ENCODE results near the gene GPR42.

Gene GPR42

DNA sequence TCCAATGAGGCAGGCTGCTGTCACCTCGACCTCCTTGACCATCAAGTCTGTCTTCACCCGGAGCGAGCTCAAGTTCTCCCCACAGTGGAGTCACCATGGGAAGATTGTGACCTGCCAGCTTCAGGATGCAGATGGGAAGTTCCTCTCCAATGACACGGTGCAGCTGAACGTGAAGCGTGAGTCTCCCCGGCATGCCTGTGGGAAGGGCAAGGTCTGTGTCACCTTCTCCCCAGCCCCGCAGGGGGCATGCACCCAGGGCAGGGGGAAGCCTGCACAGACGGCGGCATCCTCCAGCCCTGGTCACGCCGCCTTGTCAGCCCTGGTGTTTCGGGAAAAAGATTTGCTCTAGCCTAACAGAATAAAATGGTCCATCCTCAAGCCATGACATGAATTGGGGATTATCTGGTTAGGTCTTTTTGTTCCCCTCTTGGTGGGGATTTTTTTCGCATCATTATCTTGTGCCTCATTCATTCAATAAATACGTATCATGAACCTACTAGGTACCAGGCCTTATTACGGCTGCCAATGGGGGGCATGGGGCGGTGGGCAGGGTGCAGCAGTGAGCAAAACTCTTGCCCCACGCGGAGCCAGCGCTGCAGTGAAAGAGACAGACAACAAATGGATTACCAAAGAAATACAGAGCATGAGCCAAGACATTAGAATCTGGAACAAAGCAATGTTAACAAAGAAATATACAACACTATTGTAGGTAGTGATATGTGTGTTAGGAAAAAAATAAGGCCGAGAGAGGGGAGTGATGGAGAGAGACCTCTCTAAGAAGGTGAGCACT lies 34.5 kb upstream of the GPR42 start:
- Histone ChIP-seq H3K9me3 (ENCODE audit: control insufficient read depth, low read length) (no peaks in the 10 kb centered on the region), H3K4me1 (ENCODE audit: control insufficient read depth, insufficient read depth, low read length, poor library complexity, severe bottlenecking) (no peaks in the 10 kb centered on the region), H3K36me3 (ENCODE audit: control insufficient read depth, insufficient read depth, low read length) (no peaks in the 10 kb centered on the region), H3K4me3 (ENCODE audit: extremely low read depth, insufficient read depth, low read length, poor library complexity, severe bottlenecking) (no peak overlapping the region), H3K27ac (ENCODE audit: low read depth, low read length, severe bottlenecking) (no peak overlapping the region)
- 92 to 93% methylated on average over 19 of the region's 21 CpGs for WGBS, 2 experiments (ENCODE audit: insufficient coverage in 2 of 2)

DNA sequence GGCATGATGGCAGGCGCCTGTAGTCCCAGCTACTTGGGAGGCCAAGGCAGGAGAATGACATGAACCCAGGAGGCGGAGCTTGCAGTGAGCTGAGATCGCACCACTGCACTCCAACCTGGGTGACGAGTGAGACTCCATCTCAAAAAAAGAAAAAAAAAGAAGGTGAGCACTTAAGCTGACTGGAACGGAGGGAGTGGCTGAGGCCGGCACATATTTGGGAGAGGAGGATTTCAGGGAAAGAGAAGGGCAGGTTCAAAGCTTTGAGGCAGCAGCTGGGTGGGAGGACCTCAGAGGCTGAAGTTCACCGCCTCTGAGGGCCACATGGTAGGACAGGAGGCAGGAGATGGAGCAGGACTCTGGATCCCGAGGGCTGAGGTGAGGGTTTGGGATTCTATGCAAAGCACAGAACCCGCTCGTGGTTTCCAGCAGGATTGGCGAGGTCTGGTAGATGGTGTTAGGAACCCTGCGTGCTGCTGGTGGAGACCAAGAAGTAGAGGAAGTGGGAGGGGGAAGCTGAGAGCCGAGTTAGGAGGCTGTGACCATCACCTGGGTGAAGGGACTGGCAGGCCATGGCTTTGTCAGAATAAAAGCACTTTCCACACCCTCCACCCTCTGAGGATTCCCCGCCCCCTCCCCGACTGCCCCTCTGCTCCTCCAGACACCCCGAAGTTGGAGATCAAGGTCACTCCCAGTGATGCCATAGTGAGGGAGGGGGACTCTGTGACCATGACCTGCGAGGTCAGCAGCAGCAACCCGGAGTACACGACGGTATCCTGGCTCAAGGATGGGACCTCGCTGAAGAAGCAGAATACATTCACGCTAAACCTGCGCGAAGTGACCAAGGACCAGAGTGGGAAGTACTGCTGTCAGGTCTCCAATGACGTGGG lies 33.5 kb upstream of the GPR42 start:
- H3K4me3 ChIP-seq (ENCODE audit: extremely low read depth, insufficient read depth, low read length, poor library complexity, severe bottlenecking): no peak overlapping the region
- 90 to 95% methylated on average over 20 to 25 of the region's 25 CpGs for WGBS, 2 experiments (ENCODE audit: insufficient coverage in 2 of 2)
- no peak overlapping the region for H3K27ac ChIP-seq (ENCODE audit: low read depth, low read length, severe bottlenecking)
- no peaks in the 10 kb centered on the region for H3K9me3 ChIP-seq (ENCODE audit: control insufficient read depth, low read length)
- no peaks in the 10 kb centered on the region for H3K4me1 ChIP-seq (ENCODE audit: control insufficient read depth, insufficient read depth, low read length, poor library complexity, severe bottlenecking)
- H3K36me3 ChIP-seq (ENCODE audit: control insufficient read depth, insufficient read depth, low read length): no peaks in the 10 kb centered on the region

DNA sequence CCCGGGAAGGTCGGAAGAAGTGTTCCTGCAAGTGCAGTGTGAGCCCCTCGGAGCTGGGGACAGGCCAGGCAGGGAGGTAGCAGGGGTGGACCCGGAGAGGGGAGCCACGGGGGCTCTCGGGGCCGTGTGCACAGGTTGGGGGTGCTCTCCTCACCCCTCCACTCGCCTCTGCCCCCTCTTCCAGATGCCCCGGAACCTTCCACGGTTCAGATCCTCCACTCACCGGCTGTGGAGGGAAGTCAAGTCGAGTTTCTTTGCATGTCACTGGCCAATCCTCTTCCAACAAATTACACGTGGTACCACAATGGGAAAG lies 32.9 kb upstream of the GPR42 start:
- H3K27ac ChIP-seq (ENCODE audit: low read depth, low read length, severe bottlenecking): no peak overlapping the region
- H3K4me3 ChIP-seq (ENCODE audit: extremely low read depth, insufficient read depth, low read length, poor library complexity, severe bottlenecking): no peak overlapping the region
- no peaks in the 10 kb centered on the region for H3K4me1 ChIP-seq (ENCODE audit: control insufficient read depth, insufficient read depth, low read length, poor library complexity, severe bottlenecking)
- 83 to 90% methylated on average over 11 to 13 of the region's 13 CpGs for WGBS, 2 experiments (ENCODE audit: insufficient coverage in 2 of 2)
- H3K9me3 ChIP-seq (ENCODE audit: control insufficient read depth, low read length): no peaks in the 10 kb centered on the region
- no peaks in the 10 kb centered on the region for H3K36me3 ChIP-seq (ENCODE audit: control insufficient read depth, insufficient read depth, low read length)

GRCh38 chr19:35340431-35340830 lies 30.4 kb upstream of the GPR42 start:
- no peak overlapping the region for H3K4me3 ChIP-seq (ENCODE audit: extremely low read depth, insufficient read depth, low read length, poor library complexity, severe bottlenecking)
- WGBS, 2 experiments (ENCODE audit: insufficient coverage in 2 of 2): 89 to 91% methylated on average over 8 to 9 of the region's 11 CpGs
- H3K9me3 ChIP-seq (ENCODE audit: control insufficient read depth, low read length): no peaks in the 10 kb centered on the region
- no peak overlapping the region for H3K27ac ChIP-seq (ENCODE audit: low read depth, low read length, severe bottlenecking)
- no peaks in the 10 kb centered on the region for H3K36me3 ChIP-seq (ENCODE audit: control insufficient read depth, insufficient read depth, low read length)
- H3K4me1 ChIP-seq (ENCODE audit: control insufficient read depth, insufficient read depth, low read length, poor library complexity, severe bottlenecking): no peaks in the 10 kb centered on the region

DNA sequence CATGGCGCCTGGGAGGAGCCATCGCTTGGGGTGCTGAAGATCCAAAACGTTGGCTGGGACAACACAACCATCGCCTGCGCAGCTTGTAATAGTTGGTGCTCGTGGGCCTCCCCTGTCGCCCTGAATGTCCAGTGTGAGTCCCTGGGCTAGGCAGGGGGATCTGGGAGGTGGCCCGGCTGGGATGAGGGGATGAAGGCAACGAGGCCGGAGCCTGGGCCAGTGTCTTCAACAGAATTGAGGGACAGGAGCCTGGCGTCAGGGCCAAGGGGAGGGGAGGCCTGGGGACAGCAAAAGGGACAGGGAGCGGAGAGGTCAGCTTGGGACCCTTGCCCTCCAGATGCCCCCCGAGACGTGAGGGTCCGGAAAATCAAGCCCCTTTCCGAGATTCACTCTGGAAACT lies 29.9 kb upstream of the GPR42 start:
- Histone ChIP-seq H3K27ac (ENCODE audit: low read depth, low read length, severe bottlenecking) (no peak overlapping the region), H3K9me3 (ENCODE audit: control insufficient read depth, low read length) (no peaks in the 10 kb centered on the region), H3K36me3 (ENCODE audit: control insufficient read depth, insufficient read depth, low read length) (no peaks in the 10 kb centered on the region), H3K4me3 (ENCODE audit: extremely low read depth, insufficient read depth, low read length, poor library complexity, severe bottlenecking) (no peak overlapping the region), H3K4me1 (ENCODE audit: control insufficient read depth, insufficient read depth, low read length, poor library complexity, severe bottlenecking) (no peaks in the 10 kb centered on the region)
- WGBS, 2 experiments (ENCODE audit: insufficient coverage in 2 of 2): 88 to 90% methylated on average over 14 to 15 of the region's 16 CpGs

DNA sequence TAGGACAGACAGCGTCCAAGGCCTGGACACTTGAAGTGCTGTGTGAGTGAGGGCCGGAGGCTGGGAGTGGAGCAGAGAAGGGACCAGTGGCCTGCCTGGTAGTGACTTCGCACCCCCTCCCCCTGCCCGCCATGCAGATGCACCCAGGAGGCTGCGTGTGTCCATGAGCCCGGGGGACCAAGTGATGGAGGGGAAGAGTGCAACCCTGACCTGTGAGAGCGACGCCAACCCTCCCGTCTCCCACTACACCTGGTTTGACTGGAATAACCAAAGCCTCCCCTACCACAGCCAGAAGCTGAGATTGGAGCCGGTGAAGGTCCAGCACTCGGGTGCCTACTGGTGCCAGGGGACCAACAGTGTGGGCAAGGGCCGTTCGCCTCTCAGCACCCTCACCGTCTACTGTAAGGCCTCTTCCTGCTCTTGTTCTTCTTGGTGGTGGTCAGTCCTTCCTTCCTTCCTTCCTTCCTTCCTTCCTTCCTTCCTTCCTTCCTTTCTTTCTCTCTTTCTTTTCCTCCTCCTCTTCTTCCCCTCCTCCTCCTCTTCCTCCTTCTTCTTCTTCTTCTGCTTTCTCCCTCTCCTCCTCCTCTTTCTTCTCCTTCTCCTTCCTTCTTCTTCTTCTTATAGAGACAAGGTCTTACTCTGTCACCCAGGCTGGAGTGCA lies 29.2 kb upstream of the GPR42 start:
- 89 to 93% methylated on average over 9 to 11 of the region's 14 CpGs for whole genome bisulfite sequencing, 2 experiments (ENCODE audit: insufficient coverage in 2 of 2)
- no peak overlapping the region for H3K27ac ChIP-seq (ENCODE audit: low read depth, low read length, severe bottlenecking)

DNA sequence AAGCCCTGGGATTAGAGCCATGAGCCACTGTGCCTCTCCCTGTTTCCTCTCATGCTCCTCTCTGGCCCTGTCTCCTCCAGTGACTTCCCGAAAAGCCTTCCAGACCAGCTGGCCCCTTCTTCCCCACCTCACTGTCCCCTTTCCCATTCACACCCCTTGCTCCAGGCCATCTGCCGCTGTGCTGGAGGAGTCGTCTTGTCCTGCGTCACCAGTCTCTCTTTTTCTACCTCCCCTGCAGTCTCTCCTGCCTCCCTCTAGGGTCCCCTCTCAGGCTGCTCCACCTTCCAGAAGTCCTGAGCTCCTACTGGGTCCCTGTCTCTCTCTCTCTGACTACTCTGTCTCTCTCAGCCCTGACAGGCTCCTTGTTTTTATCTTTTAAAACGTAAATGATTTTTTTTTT lies 28.4 kb upstream of the GPR42 start:
- no peak overlapping the region for H3K27ac ChIP-seq (ENCODE audit: low read depth, low read length, severe bottlenecking)
- H3K4me1 ChIP-seq (ENCODE audit: control insufficient read depth, insufficient read depth, low read length, poor library complexity, severe bottlenecking): peaks cover 8% of the 10 kb centered on the region
- H3K9me3 ChIP-seq (ENCODE audit: control insufficient read depth, low read length): no peaks in the 10 kb centered on the region
- H3K36me3 ChIP-seq (ENCODE audit: control insufficient read depth, insufficient read depth, low read length): no peaks in the 10 kb centered on the region
- WGBS, 2 experiments (ENCODE audit: insufficient coverage in 2 of 2): 39 to 62% methylated on average over 2 to 3 of the region's 5 CpGs
- H3K4me3 ChIP-seq (ENCODE audit: extremely low read depth, insufficient read depth, low read length, poor library complexity, severe bottlenecking): no peak overlapping the region

More for the DNA sequence above, 29.2 kb upstream of the GPR42 start:
- no peaks in the 10 kb centered on the region for H3K9me3 ChIP-seq (ENCODE audit: control insufficient read depth, low read length)
- no peaks in the 10 kb centered on the region for H3K36me3 ChIP-seq (ENCODE audit: control insufficient read depth, insufficient read depth, low read length)
- H3K4me3 ChIP-seq (ENCODE audit: extremely low read depth, insufficient read depth, low read length, poor library complexity, severe bottlenecking): no peak overlapping the region
- H3K4me1 ChIP-seq (ENCODE audit: control insufficient read depth, insufficient read depth, low read length, poor library complexity, severe bottlenecking): peaks cover under 1% of the 10 kb centered on the region

DNA sequence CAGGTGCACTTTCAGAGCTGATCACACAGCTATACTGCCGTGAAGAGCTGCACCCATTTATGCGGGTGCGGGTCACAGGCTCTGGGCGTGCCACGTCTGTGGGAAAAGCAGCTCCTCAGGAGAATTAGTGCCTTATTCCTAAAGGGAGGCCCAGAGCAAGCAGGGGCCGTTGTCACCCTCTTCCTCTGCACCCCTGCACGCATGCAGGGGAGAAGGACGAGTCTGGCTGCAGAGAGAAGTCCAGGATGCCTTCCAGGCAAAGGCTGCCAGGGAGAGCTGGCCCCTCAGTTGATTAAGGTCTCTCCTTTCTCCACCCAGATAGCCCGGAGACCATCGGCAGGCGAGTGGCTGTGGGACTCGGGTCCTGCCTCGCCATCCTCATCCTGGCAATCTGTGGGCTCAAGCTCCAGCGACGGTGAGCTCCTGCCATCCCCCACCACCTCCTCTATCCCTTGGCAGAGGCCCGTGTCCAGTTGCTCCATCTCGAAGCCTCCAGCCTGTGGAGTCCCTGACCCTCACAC lies 26.3 kb upstream of the GPR42 start:
- no peaks in the 10 kb centered on the region for H3K9me3 ChIP-seq (ENCODE audit: control insufficient read depth, low read length)
- H3K27ac ChIP-seq (ENCODE audit: low read depth, low read length, severe bottlenecking): no peak overlapping the region
- H3K4me3 ChIP-seq (ENCODE audit: extremely low read depth, insufficient read depth, low read length, poor library complexity, severe bottlenecking): no peak overlapping the region
- WGBS, 2 experiments (ENCODE audit: insufficient coverage in 2 of 2): 87% methylated on average over 10 to 15 of the region's 17 CpGs
- H3K4me1 ChIP-seq (ENCODE audit: control insufficient read depth, insufficient read depth, low read length, poor library complexity, severe bottlenecking): peaks cover 12% of the 10 kb centered on the region
- no peaks in the 10 kb centered on the region for H3K36me3 ChIP-seq (ENCODE audit: control insufficient read depth, insufficient read depth, low read length)

- Histone ChIP-seq H3K9me3 (ENCODE audit: control insufficient read depth, low read length) (no peaks in the 10 kb centered on the region), H3K27ac (ENCODE audit: low read depth, low read length, severe bottlenecking) (no peak overlapping the region), H3K4me3 (ENCODE audit: extremely low read depth, insufficient read depth, low read length, poor library complexity, severe bottlenecking) (no peak overlapping the region), H3K4me1 (ENCODE audit: control insufficient read depth, insufficient read depth, low read length, poor library complexity, severe bottlenecking) (peaks cover 12% of the 10 kb centered on the region), H3K36me3 (ENCODE audit: control insufficient read depth, insufficient read depth, low read length) (no peaks in the 10 kb centered on the region)
- WGBS, 2 experiments (ENCODE audit: insufficient coverage in 2 of 2): 85 to 96% methylated on average over 7 to 9 of the region's 11 CpGs
These were observed 25.2 kb upstream of the GPR42 start for GRCh38 chr19:35345671-35346111.

- Histone ChIP-seq H3K4me3 (ENCODE audit: extremely low read depth, insufficient read depth, low read length, poor library complexity, severe bottlenecking) (no peak overlapping the region), H3K4me1 (ENCODE audit: control insufficient read depth, insufficient read depth, low read length, poor library complexity, severe bottlenecking) (peaks cover 12% of the 10 kb centered on the region), H3K36me3 (ENCODE audit: control insufficient read depth, insufficient read depth, low read length) (no peaks in the 10 kb centered on the region), H3K27ac (ENCODE audit: low read depth, low read length, severe bottlenecking) (no peak overlapping the region), H3K9me3 (ENCODE audit: control insufficient read depth, low read length) (no peaks in the 10 kb centered on the region)
- WGBS, 2 experiments (ENCODE audit: insufficient coverage in 2 of 2): 85 to 95% methylated on average over 28 of the region's 28 CpGs
These were observed 24.4 kb upstream of the GPR42 start for GRCh38 chr19:35346193-35347052.

All from mesodermal cell (in vitro differentiated cells).